SK-N-SH (cell line): ENCODE measurements around the gene MIF4GD. TPM values are rescaled to one million over a fixed set of nuclear protein-coding genes. Genes with fewer than 3 reads are reported as not detected.

Experiments
- CTCF ChIA-PET: fragments of 300-600, 350-600 bp; formaldehyde crosslinking; extraction: SDS; loops from one replicate; lab custom pipeline; 2021; lab: Yijun Ruan, JAX
- POLR2A ChIA-PET: fragments of 350-600 bp; sonication (Branson Sonifier 250); formaldehyde crosslinking; extraction: SDS; loops from one replicate; lab custom pipeline; 2020; ENCODE audit warnings: antibody characterized with exemption, inconsistent platforms; lab: Yijun Ruan, JAX
- DNase-seq: peaks from one replicate; pipeline ENCODE4 v3.0.0; 2012
- H2AFZ ChIP-seq: fragments of 200-600 bp; sonication (generic); 2 replicates; pipeline ENCODE4 v1.8.1; 2016; ENCODE audit warnings: antibody characterized with exemption, mild to moderate bottlenecking, low read depth
- H3F3A ChIP-seq: fragments of 200-600 bp; sonication (generic); replicated peaks from 2 replicates; pipeline ENCODE3; 2016; ENCODE audit warnings: antibody characterized with exemption, mild to moderate bottlenecking; ENCODE audit not compliant: insufficient read depth
- H3K27ac ChIP-seq, 2 experiments: fragments of 200-500 bp in 1 of 2; fragments of 200-600 bp in 1 of 2; sonication (Bioruptor generic) in 1 of 2; sonication (generic), shearing (Covaris generic) in 1 of 2; 2 replicates each; pipeline versions ENCODE4 v1.5.1 to v1.6.1; 2014 to 2016; ENCODE audit warnings: low read depth in 2 of 2, inconsistent platforms in 1 of 2, low read length in 1 of 2, mild to moderate bottlenecking in 1 of 2, mixed read lengths in 1 of 2
- H3K27me3 ChIP-seq: fragments of 200-600 bp; sonication (generic), shearing (Covaris generic); 2 replicates; pipeline ENCODE4 v1.6.1; 2016; ENCODE audit warnings: mixed run types; ENCODE audit not compliant: insufficient read depth
- H3K36me3 ChIP-seq, 2 experiments: fragments of 200-500 bp in 1 of 2; fragments of 200-600 bp in 1 of 2; sonication (Bioruptor generic) in 1 of 2; sonication (generic) in 1 of 2; replicated peaks in 1 of 2; 2 replicates each; pipeline versions ENCODE3 to v1.5.1; 2014 to 2016; ENCODE audit warnings: low read length in 1 of 2, mild to moderate bottlenecking in 1 of 2; ENCODE audit not compliant: insufficient read depth in 2 of 2, control insufficient read depth in 1 of 2
- H3K4me1 ChIP-seq, 2 experiments: fragments of 200-500 bp in 1 of 2; fragments of 200-600 bp in 1 of 2; sonication (Bioruptor generic) in 1 of 2; sonication (generic), shearing (Covaris generic) in 1 of 2; 2 replicates each; pipeline versions ENCODE4 v1.5.1 to v1.6.1; 2014 to 2016; ENCODE audit warnings: low read depth in 1 of 2, low read length in 1 of 2, mixed run types in 1 of 2; ENCODE audit not compliant: insufficient read depth in 2 of 2, control insufficient read depth in 1 of 2
- H3K4me2 ChIP-seq: fragments of 200-600 bp; sonication (generic), shearing (Covaris generic); 2 replicates; pipeline ENCODE4 v1.6.1; 2017; ENCODE audit warnings: mixed run types
- H3K4me3 ChIP-seq, 2 experiments: fragments of 200-500 bp in 1 of 2; fragments of 200-600 bp in 1 of 2; sonication (Bioruptor generic) in 1 of 2; sonication (generic), shearing (Covaris generic) in 1 of 2; 2 replicates each; pipeline versions ENCODE4 v1.5.1 to v1.8.1; 2014 to 2016; ENCODE audit warnings: low read depth in 2 of 2, inconsistent platforms in 1 of 2, low read length in 1 of 2, mild to moderate bottlenecking in 1 of 2, mixed read lengths in 1 of 2, moderate library complexity in 1 of 2
- H3K79me2 ChIP-seq: fragments of 200-600 bp; sonication (generic); 2 replicates; pipeline ENCODE4 v1.8.1; 2017; ENCODE audit warnings: mild to moderate bottlenecking; ENCODE audit not compliant: insufficient read depth
- H3K9ac ChIP-seq: fragments of 200-600 bp; sonication (generic); 2 replicates; pipeline ENCODE4 v1.6.1; 2017; ENCODE audit warnings: mixed run types
- H3K9me2 ChIP-seq: fragments of 200-600 bp; sonication (generic); 2 replicates; pipeline ENCODE4 v1.6.1; 2017; ENCODE audit warnings: mixed run types
- H3K9me3 ChIP-seq: fragments of 200-600 bp; sonication (generic); 2 replicates; pipeline ENCODE4 v1.6.1; 2017; ENCODE audit warnings: mixed run types, mild to moderate bottlenecking, moderate library complexity
- H4K20me1 ChIP-seq: fragments of 200-600 bp; sonication (generic); 2 replicates; pipeline ENCODE4 v1.6.1; 2017; ENCODE audit warnings: mild to moderate bottlenecking, mixed run types; ENCODE audit not compliant: insufficient read depth
- CTCF ChIP-seq: fragments of 200-600 bp; sonication (generic); IDR thresholded peaks from 2 replicates; pipeline ENCODE4 v1.6.1; 2017; ENCODE audit warnings: antibody characterized with exemption, mild to moderate bottlenecking, moderate library complexity
- ELF1 ChIP-seq: IDR thresholded peaks from 2 replicates; pipeline ENCODE4 v1.4.0; 2012
- FOXM1 ChIP-seq: IDR thresholded peaks from 2 replicates; pipeline ENCODE4 v1.4.0; 2012; ENCODE audit warnings: low read depth, mild to moderate bottlenecking
- GABPA ChIP-seq: IDR thresholded peaks from 2 replicates; pipeline ENCODE4 v1.4.0; 2012; ENCODE audit warnings: low read depth, mild to moderate bottlenecking
- RCOR1 ChIP-seq: fragments of 150-350 bp; IDR thresholded peaks from 2 replicates; pipeline ENCODE4 v1.6.1; 2017; ENCODE audit warnings: antibody characterized with exemption, low read length
- SMC3 ChIP-seq: IDR thresholded peaks from 2 replicates; pipeline ENCODE4 v1.6.1; 2012; ENCODE audit warnings: low read depth, low read length, improper control_type of control experiment
- TCF12 ChIP-seq: IDR thresholded peaks from 2 replicates; pipeline ENCODE4 v1.4.0; 2012
- ZBTB33 ChIP-seq: IDR thresholded peaks from 2 replicates; pipeline ENCODE4 v1.4.0; 2012; ENCODE audit warnings: low read depth, borderline replicate concordance
- WGBS: methylation state at CpG from one replicate; pipeline ENCODE4 v1.1.6; 2017; ENCODE audit warnings: low lambda C conversion rate; 5-methylcytosine and 5-hydroxymethylcytosine counted together
- polyA plus RNA-seq, 3 experiments: library from polyadenylated mRNA; depleted of rRNA; stranded (reverse); fragments of >200 nt; gene quantifications; 2 replicates each; pipeline ENCODE4 v1.2.3, GENCODE V29; 2012

Gene MIF4GD
- polyA plus RNA-seq, 1 of the 3 experiments (the other 2 are of a cell fraction): 65.4 TPM

GRCh38 chr17:75245011-75245410 lies 26.0 kb downstream of the MIF4GD start:
- H3K4me2 ChIP-seq: no peak overlapping the region
- WGBS: 87% methylated on average over 6 of the region's 6 CpGs

DNA sequence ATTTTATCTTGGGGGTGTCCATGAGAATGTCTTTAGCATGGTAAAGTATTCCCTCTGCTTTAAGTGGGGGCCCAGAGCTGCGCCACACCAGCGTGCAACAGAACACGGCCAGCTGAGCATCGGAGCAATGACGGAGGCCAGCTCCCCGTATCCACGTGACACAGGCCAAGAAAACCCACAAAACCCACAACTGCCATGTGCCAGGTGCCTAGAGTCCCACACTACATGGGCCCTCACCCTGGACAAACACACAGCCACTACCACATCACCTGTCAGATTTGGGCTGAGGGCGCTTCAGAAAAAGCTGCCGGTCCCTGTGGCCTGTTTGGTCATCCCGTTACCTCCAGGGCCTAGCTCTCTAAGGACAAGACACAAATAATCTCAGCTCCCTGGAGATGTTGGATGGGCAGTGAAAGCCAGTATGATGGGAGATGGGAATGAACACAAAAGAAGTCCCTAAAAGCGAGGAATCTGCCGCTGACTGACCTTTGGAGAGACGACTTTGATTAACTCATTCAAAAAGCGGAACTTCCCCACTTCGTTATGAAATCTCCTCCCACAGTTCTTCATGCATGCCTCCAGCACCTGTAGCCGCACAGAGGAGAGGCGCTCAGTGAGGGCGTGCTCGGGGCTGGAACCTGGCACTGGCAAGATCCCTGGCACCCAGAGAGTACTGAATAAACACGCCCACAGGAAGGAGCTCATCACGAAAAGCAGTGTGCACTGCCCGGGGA lies 26.7 kb downstream of the MIF4GD start:
- Histone ChIP-seq H3K27me3 (no peaks in the 10 kb centered on the region), H3K79me2 (peaks cover 17% of the 10 kb centered on the region; the same call in 1 of the 2 replicates), H3K4me2 (no peak overlapping the region), H3K9me3 (no peaks in the 10 kb centered on the region), H3K36me3 (peaks cover 35 to 72% of the 10 kb centered on the region in 2 experiments), H3K4me3 (no peak overlapping the region), H4K20me1 (0 out of 2 replicates have a peak, but pooled peaks cover under 1% of the 10 kb centered on the region), H3K4me1 (peaks cover 0 to 3% of the 10 kb centered on the region in 2 experiments; a peak in 1 of 4 replicates), H3K9ac (no peak overlapping the region), H3K9me2 (no peaks in the 10 kb centered on the region), H3F3A (peaks cover 4% of the 10 kb centered on the region), H2AFZ (no peak overlapping the region), H3K27ac (no peak overlapping the region)
- POLR2A ChIA-PET: interaction anchor here (1.3 kb wide), 1 partner anchor 17 kb away, joined by 3 read pairs; the partner anchor contains the start of gene GGA3
- WGBS: 94% methylated on average over 22 of the region's 22 CpGs
- no peak for DNase-seq
- CTCF ChIA-PET: interaction anchor here (0.6 to 1.6 kb wide), 4 partner anchors 12 to 168 kb away, joined by 3 to 7 read pairs (median 4); no protein-coding TSS in a partner anchor
- no peak for TF ChIP-seq GABPA
- no peak for TF ChIP-seq TCF12
- TF ChIP-seq SMC3: no peak

More at GRCh38 chr17:75245011-75245410, 26.0 kb downstream of the MIF4GD start:
- peaks cover 0 to 4% of the 10 kb centered on the region in 2 experiments; a peak in 1 of 4 replicates for H3K4me1 ChIP-seq
- TF ChIP-seq ELF1 (no peak), ZBTB33 (no peak), CTCF (no peak), FOXM1 (no peak), RCOR1 (no peak)
- TF ChIP-seq, all 33 proteins: peak for 0
- Histone ChIP-seq H3K9ac (no peak overlapping the region), H3K36me3 (peaks cover 35 to 67% of the 10 kb centered on the region in 2 experiments), H3K4me3 (no peak overlapping the region), H3K27ac (no peak overlapping the region), H3K27me3 (no peaks in the 10 kb centered on the region), H3K79me2 (peaks cover 24% of the 10 kb centered on the region; the same call in 1 of the 2 replicates), H2AFZ (no peak overlapping the region), H3F3A (peaks cover 4% of the 10 kb centered on the region), H3K9me2 (no peaks in the 10 kb centered on the region), H4K20me1 (no peaks in the 10 kb centered on the region), H3K9me3 (no peaks in the 10 kb centered on the region)
- ChIA-PET CTCF (interaction anchor here (0.6 to 1.6 kb wide), 4 partner anchors 13 to 167 kb away, joined by 3 to 7 read pairs (median 4); no protein-coding TSS in a partner anchor), POLR2A (interaction anchor here (1.3 kb wide), 1 partner anchor 16 kb away, joined by 3 read pairs; the partner anchor contains the start of gene GGA3)
- DNase-seq: no peak
